Cardiac fibroblast (primary cell): ENCODE data around the gene TMEM132E.

Source experiments
- DNase-seq, 2 donors: peaks; one replicate each; pipeline versions ENCODE4 v3.0.0 to v3.0.0-alpha.2; 2010; ENCODE audit warnings: low read depth in 2 of 2
- H3K4me3 ChIP-seq, 2 donors: replicated peaks in 1 of 2; 1 replicate in 1 of 2; 2 replicates in 1 of 2; pipeline ENCODE4 v1.5.1; 2011; ENCODE audit warnings: low read depth in 2 of 2, low read length in 2 of 2, mild to moderate bottlenecking in 2 of 2, moderate library complexity in 1 of 2
- CTCF ChIP-seq: IDR thresholded peaks from one replicate; pipeline ENCODE4 v1.5.1; 2011; ENCODE audit warnings: low read depth, mild to moderate bottlenecking, low read length, inconsistent platforms

Gene TMEM132E

GRCh38 chr17:34584805-34585416 lies 5.5 kb downstream of the TMEM132E start:
- no peak for TF ChIP-seq CTCF
- DNase-seq, result peak; percentile 20 to 30
- no peak overlapping the region for H3K4me3 ChIP-seq

GRCh38 chr17:34586346-34586846 lies 7.0 kb downstream of the TMEM132E start:
- TF ChIP-seq CTCF, result no peak
- DNase-seq, result no peak

GRCh38 chr17:34588266-34588665 lies 8.9 kb downstream of the TMEM132E start:
- no peak for TF ChIP-seq CTCF
- no peak for DNase-seq
- no peak overlapping the region for H3K4me3 ChIP-seq

More at GRCh38 chr17:34586346-34586846, 7.0 kb downstream of the TMEM132E start:
- H3K4me3 ChIP-seq, result no peak overlapping the region

- no peak for DNase-seq
- no peak overlapping the region for H3K4me3 ChIP-seq
- TF ChIP-seq CTCF, result no peak
These were observed 10.0 kb downstream of the TMEM132E start for GRCh38 chr17:34589120-34589965.

- no peak for DNase-seq
- no peak for TF ChIP-seq CTCF
- no peak overlapping the region for H3K4me3 ChIP-seq
These were observed 12.6 kb downstream of the TMEM132E start for GRCh38 chr17:34592002-34592401.

GRCh38 chr17:34596920-34597319 lies 17.5 kb downstream of the TMEM132E start:
- TF ChIP-seq CTCF, result no peak

More at GRCh38 chr17:34596920-34597319, 17.5 kb downstream of the TMEM132E start:
- no peak for DNase-seq
- H3K4me3 ChIP-seq, result no peak overlapping the region
